Measurements from ENCODE around the gene PPP2R3C.
"Not testable (repeated sequence)": the region's sequence is repeated elsewhere in the genome, so short reads cannot be mapped to it uniquely, and the experiment has no call there.

Gene PPP2R3C

DNA sequence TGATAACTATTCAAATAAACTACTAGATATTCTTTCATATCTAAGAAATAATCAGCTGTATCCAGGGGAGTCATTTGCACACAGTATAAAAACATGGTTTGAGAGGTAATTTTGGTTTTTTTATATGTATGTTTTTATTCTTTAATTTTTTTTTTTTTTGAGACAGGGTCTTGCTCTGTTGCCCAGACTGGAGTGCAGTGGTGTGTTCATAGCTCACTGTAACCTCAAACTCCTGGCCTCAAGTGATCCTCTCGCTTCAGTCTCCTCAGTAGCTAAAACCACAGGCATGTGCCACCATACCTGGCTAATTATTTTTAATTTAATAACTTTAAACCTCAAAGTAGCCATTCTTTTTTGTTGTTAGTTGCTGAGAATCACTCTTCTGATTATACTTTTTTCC lies 2.3 kb upstream of the PPP2R3C start:
- no peak for DNase-seq (ENCODE audit: low read depth)

- DNase-seq (ENCODE audit: low read depth) = no peak
Measured at GRCh38 chr14:35123388-35123703, 1.6 kb upstream of the PPP2R3C start.

DNA sequence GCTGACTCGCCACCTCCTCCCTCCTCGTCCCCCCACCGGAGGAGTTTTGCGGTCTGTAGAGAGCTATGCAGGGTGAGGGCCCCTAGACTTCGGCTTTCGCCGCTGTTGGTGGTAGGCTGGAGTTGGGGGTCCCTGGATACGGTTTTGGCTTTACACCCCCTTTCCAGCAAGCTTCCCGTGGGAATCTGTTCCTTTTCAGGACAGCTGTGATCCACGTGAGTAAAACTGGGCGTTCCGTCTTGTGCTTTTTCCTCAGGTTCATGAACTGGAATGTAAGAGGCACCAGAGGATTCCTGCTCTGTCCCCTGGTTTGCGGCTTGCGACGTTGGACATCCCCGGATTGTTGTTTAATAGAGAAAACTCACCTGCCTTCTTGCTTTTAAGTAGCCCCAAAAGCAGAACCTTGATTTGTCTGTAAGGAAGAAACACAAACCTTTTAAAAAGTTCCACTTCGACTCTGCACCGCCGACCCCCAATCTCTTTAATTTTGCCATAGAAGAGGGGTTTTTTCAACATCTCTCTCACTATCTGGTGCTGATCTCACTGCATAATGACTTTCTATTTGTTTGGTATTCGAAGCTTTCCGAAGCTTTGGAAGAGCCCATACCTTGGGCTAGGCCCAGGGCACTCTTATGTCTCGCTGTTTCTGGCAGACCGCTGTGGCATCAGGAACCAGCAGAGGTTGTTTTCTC lies 1.1 kb upstream of the PPP2R3C start:
- DNase-seq (ENCODE audit: low read depth) = no peak

DNA sequence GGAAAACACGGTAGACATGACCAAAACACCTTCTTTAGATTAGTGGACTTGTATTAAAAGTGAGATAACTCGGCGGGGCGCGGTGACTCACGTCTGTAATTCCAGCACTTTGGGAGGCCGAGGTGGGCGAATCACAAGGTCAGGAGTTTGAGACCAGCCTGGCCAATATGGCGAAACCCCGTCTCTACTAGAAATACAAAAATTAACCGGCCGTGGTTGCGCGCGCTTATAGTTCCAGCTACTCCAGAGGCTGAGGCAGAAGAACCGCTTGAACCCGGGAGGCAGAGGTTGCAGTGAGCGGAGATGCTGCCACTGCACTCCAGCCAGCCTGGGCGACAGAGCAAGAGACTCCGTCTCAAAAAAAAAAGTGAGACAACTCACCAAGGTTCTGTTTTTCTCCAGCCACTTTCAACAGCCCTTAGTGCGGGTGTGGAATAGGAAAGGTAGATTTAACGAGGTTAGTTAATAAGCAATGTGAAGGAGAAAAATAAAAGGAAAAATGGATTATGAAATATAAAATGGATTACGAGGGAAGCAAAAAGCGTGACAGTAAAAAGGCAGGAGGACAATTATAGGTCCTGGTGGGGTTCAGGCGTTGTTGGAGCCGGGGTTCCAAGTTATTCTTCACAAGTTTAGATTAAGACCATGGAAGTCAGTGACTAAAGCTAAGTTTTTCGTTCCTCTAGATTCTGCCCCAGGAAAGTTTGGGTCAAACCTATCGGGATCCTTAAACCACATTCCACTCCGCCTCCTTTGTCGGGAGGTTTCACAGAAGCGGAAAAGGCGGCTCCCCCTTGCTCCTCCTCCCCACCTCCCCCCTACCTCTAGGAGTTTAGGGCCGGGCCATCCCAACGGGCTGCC lies 534 bp downstream of the PPP2R3C start:
- DNase-seq (ENCODE audit: low read depth) = no peak

DNA sequence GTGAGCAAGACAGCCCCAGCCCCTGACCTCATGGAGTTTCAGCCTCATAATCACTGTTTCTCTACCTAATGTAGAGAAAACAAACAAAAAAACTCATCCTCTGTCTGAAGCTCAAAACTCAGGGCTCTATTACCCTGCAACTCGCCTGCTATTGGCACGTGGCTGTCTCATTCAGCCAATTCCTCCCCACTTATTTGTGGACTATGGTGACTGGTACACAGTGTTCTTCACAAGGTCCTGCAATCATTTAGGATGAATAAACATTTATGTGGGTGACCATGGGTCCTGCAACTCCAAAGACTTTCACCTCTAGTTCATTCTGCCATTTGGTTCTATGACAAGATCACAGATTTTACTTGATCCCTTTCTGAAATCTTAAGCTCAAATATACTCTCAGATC lies 4.7 kb downstream of the PPP2R3C start:
- no peak for DNase-seq (ENCODE audit: low read depth)

DNA sequence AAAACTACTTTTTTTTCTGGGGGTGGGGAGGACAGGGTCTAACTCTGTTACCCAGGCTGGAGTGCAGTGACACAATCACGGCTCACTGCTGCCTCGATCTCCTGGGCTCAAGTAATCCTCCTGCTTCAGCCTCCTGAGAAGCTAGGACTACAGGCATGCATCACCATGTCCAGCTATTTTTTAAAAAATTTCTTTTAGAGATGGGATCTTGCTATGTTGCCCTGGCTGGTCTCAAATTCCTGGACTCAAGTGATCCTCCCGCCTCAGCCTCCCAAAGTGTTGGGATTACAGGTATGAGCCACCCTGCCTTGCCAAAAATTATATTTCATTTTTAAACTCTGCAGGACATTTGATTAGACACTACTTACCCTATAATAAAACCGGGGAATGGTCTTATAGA lies 5.5 kb downstream of the PPP2R3C start:
- no peak for DNase-seq (ENCODE audit: low read depth)

DNA sequence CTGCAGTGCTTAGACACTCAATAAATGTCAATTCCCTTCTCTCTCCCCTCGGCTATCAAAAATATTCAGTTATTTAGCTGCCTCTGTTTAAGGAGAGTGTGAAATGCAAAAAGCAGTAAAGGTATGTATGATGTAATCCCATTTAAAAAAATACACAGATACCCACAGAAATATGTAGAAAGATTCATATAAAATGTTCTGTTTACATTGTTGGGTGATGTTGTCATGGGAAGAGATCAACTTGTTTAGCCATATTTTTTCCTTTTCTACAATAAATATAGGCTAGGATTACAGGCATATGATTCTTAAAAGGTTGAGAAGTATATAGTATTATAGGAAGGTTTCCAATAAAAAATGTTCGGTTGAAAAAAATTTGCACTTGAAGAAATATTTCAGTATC lies 7.8 kb downstream of the PPP2R3C start:
- no peak for DNase-seq (ENCODE audit: low read depth)

- DNase-seq (ENCODE audit: low read depth) = no peak
Measured at GRCh38 chr14:35113308-35113950, 8.4 kb downstream of the PPP2R3C start.

DNA sequence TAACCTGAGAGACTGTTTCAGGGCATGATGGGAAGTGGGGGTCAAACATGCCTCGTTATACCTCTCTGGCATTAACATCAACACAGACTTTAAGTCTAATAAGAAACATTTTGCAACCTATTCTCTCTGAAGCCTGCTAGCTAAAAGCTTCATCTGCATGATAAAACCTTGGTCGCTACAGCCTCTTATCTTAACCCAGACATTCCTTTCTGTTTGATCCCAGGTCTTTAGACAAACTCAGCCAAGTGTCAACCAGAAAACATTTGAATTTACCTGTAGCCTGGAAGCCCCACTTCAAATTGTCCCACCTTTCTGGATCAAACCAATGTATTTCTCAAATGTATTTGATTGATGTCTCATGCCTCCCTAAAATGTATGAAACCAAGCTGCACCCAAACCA lies 9.1 kb downstream of the PPP2R3C start:
- no peak for DNase-seq (ENCODE audit: low read depth)

GRCh38 chr14:35107866-35108265 lies 13.9 kb downstream of the PPP2R3C start:
- DNase-seq (ENCODE audit: low read depth) = no peak

DNA sequence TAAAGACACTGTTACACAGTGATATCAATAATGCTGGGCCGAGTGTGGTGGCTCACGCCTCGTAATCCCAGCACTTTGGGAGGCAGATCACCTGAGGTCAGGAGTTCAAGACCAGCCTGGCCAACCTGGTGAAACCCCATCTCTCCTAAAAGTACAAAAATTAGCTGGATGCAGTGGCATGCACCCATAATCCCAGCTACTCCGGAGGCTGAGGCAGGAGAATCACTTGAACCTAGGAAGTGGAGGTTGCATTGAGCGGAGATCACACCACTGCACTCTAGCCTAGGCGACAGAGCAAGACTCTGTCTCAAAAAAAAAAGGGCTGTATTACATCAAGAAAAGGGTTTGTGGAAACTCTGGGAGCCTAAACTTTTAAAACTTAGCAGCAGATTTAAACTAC lies 27.1 kb downstream of the PPP2R3C start:
- not testable (repeated sequence) for DNase-seq (ENCODE audit: low read depth)

- no peak for DNase-seq (ENCODE audit: low read depth)
Measured at GRCh38 chr14:35088514-35088913, 33.3 kb downstream of the PPP2R3C start.

GRCh38 chr14:35085441-35085840 lies 36.3 kb downstream of the PPP2R3C start:
- no peak for DNase-seq (ENCODE audit: low read depth)

GRCh38 chr14:35083530-35084150 lies 38.1 kb downstream of the PPP2R3C start:
- no peak for DNase-seq (ENCODE audit: low read depth)

- DNase-seq (ENCODE audit: low read depth) = no peak
Measured at GRCh38 chr14:35079742-35080141, 42.0 kb downstream of the PPP2R3C start.

DNA sequence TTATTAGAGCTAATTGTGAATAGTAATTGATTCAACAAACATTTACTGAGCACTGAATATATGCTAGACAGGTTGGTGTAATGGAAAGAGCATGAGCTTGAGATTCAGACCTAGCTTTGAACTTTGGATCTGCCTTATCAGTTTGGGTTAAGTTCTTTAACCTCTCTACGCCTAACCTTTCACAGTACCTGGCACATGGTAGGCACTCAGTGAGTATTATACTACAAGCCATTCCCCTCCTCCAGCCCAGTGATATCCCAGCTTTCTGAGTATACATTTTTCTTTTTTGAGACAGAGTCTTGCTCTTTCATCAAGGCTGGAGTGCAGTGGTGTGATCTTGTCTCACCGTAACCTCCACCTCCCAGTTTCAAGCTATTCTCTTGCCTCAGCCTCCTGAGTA lies 43.7 kb downstream of the PPP2R3C start:
- DNase-seq (ENCODE audit: low read depth) = no peak

GRCh38 chr14:35073486-35073885 lies 48.3 kb downstream of the PPP2R3C start:
- no peak for DNase-seq (ENCODE audit: low read depth)

GRCh38 chr14:35072226-35072625 lies 49.6 kb downstream of the PPP2R3C start:
- no peak for DNase-seq (ENCODE audit: low read depth)

- DNase-seq (ENCODE audit: low read depth) = no peak
Measured at GRCh38 chr14:35068238-35069012, 53.4 kb downstream of the PPP2R3C start.

GRCh38 chr14:35065731-35066130 lies 56.1 kb downstream of the PPP2R3C start:
- DNase-seq (ENCODE audit: low read depth) = not testable (repeated sequence)

GRCh38 chr14:35061113-35061791 lies 60.5 kb downstream of the PPP2R3C start:
- not testable (repeated sequence) for DNase-seq (ENCODE audit: low read depth)

Data from activated T-cell treated with anti-CD3 and anti-CD28 coated beads for 48 hours (primary cell).